ENCODE results near the gene TRPM2.
"Not testable (repeated sequence)": the region's sequence is repeated elsewhere in the genome, so short reads cannot be mapped to it uniquely, and the experiment has no call there.

The TRPM2 gene

DNA sequence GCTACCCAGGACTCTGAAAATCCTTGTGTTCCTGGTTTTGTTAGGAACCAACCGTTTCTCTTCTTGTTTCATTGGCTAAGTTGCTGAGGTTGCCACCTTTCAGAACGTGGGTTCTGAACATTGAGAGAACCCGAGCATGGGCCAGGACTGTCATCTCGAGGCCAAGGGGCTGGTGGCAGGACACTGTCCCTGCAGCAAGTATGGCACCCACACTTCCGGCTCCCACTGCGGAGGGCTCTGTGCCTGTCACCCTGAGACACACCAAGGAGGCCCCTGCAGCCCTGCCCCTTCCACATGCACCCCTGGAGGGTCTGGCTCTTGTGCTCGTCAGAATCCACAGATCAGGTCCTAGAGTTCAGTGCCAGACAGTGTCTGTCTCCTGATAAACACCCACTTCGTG is 62.8 kb downstream of the TRPM2 start:
- no peak for DNase-seq

DNA sequence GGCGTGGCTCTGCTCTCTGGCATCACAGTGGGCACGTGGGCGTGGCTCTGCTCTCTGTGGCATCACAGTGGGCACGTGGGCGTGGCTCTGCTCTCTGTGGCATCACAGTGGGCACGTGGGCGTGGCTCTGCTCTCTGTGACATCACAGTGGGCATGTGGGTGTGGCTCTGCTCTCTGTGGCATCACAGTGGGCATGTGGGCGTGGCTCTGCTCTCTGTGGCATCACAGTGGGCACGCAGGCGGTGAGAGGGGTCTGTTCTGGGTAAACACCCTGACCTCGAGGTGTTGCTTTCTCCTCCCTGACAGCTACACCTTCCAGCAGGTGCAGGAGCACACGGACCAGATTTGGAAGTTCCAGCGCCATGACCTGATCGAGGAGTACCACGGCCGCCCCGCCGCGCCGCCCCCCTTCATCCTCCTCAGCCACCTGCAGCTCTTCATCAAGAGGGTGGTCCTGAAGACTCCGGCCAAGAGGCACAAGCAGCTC is 64.2 kb downstream of the TRPM2 start:
- not testable (repeated sequence) for DNase-seq

DNA sequence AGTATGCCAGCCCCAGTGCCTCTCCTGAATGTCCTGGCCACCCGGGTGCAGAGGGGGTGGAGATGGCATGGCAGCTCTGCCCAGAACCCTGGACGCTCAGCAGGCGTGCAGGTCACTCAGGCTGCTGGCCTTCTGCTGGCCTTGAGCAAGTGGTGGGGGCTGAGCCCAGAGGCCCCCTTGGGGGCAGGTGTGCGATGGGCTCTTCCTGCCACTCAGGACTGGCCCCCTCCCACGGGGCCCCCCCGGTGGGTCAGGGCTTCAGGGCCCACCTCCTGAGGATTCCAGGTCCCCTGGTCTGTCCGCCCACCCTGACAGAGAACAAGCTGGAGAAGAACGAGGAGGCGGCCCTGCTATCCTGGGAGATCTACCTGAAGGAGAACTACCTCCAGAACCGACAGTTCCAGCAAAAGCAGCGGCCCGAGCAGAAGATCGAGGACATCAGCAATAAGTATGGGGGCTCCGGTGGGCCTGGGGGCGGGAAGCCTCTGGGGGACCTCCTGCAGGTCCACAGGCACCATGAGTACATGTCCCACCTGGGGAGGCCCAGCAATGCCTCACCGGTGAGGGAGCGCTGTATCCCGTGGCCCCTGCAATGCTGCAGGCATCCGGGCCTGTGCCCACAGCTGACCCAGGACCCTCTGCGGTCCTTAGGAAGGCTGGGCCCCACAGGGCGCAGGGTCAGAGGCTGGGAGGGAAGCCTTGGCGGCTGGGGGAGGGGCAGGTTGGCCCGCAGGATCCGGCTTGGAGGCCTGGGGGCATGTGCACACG is 64.9 kb downstream of the TRPM2 start:
- no peak for DNase-seq

DNA sequence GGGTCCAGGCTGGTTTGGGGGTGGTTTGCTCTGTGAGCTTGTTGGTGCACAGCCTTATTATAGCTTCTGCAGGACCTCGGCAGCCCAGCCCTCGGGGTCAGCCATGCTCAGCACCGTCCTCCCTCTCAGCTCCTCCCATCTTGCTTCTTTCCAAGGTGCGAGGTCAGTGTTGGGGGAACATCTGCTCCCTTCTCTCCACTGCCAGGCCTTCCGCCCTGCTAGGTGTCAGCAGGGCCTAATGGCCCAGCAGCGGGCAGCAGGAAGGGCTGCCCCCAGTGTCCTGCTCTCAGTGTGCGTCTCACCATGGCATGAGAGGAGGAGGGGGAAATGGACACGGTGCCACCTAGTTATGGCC is 65.4 kb downstream of the TRPM2 start:
- no peak for DNase-seq

DNA sequence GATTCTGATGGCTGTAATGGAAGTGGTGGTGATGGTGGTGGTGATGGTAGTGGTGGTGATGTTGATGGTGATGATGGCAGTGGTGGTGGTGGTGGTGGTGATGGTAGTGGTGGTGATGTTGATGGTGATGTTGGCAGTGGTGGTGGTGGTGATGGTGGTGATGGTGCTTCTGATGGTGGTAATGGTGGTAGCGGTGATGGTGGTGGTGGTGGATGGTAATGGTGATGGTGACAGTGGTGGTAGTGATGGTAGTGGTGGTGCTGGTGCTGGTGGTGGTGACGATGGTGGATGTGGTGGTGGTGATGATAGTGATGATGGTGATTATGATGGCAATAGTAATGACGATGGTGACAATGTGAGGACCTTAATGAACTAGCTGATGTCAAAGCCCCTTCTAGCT is 66.3 kb downstream of the TRPM2 start:
- DNase-seq, result no peak

DNA sequence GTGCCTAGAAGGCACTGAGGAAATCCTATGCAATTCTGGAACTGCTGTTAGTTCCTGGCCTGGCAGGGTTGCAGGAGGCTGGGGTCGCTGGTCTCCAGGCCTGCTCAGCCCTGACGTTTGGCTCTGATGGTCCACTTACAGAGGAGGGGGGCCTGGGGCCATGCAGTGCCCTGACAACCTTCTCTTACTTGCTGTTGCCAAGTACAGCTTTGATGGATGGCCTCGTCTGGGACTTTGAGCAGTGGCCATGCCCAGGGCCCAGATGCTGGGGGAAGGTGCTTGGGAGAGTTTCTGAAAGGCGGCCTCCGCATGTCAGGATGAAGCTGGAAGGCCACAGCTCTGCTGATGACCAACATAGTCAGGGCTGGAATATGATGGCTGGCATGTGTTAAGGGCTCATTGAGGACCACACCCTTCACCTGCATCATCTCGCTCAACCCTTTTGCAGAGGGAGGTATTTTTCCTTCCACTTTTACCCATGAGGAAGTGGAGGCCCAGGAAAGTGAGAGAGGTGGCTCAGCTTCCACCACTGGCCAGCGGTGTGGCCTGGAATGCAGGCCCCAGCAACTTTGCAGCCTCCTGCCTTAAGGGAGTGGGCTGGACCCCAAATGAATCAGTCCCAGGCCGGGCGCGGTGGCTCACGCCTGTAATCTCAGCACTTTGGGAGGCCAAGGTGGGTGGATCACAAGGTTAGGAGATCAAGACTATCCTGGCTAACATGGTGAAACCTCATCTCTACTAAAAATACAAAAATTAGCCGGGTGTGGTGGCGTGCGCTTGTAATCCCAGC is 67.2 kb downstream of the TRPM2 start:
- DNase-seq, result no peak

DNA sequence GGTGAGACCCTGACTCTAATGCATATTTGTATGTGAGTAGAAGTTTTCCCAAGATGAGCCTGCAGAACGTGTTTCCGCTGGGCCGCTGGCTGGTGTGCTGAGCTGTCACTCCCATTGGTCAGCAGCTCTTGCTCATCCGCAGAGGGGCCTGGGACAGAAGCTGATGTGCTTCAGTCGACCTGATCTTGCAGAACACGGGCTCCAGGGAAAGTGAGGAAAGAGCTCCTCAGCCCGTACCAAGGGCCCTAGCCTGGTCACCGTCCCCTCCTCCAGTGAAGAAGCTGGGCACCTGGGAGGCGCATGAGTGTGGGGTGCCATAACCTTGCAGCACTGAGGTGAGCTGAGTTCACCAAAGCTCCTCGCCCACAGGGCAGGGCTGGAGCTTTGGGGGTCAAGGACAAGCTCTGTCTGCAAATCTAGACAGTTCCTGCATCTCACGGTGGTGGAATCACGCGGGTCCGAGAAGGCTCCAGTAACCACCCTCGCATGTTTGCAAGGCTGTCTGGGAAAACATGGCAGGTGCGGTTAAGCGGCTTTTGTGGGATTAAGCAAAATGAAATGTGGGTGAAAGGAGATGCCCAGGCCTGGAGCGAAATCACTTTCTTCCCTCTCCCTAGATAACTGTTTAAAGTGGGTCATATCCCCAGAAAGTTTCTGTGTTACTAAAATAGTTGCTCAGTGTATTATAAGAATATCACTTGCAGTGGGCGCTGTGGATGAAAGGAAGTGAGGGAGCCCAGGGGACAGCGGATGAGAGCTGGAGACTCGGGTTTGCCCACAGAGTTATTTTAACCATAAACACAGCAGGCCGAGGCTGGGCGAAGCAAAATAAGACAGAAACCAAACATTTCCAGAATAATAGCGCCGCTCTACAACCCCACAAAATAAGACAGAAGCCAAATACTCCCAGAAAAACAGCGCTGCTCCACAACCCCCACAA is 68.8 kb downstream of the TRPM2 start:
- no peak for DNase-seq

DNA sequence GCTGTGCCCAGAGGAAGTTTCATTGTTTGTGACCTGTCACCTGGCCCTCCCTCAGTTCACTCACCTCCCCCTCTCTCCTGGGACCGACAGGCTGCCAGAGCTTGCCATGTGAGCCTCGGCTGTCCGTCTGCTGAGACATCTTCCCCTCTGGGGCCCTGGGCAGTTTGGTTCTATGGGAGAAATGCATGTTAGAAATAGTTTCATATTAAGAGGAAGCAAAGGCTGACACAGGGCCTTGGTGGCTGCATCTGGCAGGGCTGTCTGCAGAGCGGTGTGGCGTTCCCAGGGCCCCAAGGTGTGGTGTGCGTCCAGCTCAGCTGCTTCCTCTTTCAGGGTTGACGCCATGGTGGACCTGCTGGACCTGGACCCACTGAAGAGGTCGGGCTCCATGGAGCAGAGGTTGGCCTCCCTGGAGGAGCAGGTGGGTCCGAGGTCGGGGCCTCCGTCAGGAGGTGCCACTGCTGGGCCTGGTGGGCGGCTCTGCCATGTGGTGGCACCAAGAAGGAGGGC is 69.9 kb downstream of the TRPM2 start:
- peak; percentile 85 for DNase-seq

DNA sequence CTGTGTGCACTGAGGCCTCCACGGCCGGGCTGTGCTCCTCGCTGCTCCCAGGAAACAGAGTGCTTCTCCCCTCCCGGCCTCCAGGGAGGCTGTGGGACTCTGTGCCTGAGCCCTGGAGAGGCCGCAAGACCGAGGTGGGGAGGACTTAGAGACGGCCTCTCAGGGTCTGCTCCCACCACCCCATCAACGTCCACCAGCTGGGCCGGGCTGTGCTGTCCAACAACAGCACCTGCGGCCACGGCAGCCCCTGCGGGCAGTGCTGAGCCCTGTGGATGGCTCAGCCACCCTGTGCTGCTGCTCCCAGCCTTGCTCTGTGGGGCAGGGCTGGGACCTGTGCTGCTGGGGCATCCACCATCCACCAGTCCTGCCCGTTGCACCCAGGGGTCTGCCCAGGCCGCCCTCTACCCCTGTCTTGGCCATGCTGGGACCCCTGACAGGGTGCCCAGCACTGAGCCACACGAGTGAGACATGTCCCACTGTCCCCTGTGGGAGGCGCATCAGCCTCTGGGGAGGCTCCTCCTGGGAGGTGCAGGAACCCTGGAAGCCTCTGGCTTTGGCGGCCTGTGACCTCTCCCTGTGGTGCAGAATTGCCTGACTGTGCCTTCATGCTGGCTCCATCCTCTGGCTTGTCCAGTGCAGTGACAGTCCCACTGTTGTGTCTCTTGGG is 70.7 kb downstream of the TRPM2 start:
- DNase-seq, result peak; percentile 52

DNA sequence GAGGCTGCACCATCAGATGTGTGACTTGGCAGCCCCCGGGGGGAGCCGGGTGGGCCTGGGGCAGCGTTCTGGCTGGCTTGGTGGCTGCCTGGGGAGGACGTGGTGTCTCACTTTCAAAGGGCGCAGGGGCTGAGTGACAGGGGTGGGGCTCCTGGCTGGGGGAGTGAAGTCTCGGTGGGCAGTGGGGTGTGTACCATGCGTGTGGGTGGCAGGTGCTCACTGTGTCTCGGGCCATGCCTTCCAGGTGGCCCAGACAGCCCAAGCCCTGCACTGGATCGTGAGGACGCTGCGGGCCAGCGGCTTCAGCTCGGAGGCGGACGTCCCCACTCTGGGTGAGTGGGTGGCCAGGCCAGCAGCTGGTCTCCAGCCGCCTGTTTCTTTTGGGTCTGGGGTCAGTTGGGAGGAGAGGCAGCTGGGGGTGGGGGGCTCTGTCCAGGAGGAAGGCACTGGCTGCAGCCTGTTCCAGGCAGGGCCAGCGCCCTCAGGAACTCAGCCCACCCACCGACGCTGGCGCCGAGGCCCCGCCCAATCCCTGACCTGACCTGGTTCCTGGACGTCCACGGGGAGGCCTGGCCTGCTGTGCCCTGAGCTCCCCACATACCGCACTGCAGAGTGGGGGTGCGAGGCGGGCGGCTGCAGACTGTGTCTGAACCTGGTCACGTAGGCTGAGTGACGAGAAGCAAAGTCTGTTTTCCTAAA is 71.3 kb downstream of the TRPM2 start:
- no peak for DNase-seq

DNA sequence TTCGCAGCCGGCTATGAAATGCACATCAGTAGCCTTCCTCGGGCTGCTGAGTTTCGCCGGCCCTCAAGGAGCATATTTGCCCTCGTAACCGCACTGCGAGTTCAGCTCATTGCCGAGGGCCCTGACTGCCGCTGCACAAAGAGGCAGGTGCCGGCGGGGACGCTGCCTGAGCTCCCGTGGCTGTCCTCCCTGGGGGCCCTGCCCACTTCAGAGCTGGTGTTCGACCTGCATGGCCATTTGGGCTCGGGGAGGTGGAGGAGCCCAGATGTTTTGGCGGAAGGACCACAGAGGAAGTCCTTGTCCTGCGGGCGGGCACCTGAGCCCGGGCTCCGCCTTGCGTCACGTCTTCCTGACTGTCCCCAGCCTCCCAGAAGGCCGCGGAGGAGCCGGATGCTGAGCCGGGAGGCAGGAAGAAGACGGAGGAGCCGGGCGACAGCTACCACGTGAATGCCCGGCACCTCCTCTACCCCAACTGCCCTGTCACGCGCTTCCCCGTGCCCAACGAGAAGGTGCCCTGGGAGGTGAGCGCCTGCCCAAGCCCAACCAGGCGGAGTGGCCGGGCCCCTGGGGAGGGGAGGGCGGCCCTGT is 72.0 kb downstream of the TRPM2 start:
- DNase-seq, result no peak

DNA sequence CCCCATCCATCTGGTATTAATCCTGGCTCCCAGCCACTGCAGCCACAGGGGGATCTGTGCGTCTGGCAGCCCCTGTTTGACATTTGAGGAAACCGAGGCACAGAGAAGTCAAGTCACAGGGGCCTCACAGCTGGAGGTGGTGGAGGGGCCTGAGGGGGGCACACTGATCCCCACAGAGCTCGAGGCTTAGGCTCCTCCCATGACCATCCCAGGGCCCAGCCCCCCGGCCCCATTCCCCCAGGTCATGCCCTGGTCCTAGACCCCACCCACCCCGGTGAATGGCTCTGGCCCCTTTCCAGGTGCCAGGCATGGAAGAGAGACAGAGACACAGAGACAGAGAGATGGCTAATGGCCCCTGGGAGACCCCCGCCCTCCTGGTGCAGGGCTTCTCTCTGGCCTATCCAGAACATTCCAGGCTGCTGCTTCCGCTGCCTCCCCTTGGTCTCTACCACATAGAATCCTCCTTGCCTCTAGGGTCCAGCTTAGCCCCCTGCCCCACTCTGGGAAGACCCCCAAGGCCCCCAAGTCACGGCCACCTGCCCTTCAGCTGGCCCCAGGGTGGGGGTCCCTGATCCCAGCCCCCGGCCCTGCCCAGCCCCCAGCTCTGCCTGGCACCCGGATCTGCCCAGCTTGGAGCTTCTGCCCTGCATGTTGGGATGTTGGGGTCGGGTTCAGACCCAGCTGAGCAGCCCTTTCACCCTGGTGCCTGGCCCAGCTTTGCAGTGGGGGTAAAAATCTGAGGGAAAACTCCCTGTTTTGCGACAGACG is 72.7 kb downstream of the TRPM2 start:
- no peak for DNase-seq

DNA sequence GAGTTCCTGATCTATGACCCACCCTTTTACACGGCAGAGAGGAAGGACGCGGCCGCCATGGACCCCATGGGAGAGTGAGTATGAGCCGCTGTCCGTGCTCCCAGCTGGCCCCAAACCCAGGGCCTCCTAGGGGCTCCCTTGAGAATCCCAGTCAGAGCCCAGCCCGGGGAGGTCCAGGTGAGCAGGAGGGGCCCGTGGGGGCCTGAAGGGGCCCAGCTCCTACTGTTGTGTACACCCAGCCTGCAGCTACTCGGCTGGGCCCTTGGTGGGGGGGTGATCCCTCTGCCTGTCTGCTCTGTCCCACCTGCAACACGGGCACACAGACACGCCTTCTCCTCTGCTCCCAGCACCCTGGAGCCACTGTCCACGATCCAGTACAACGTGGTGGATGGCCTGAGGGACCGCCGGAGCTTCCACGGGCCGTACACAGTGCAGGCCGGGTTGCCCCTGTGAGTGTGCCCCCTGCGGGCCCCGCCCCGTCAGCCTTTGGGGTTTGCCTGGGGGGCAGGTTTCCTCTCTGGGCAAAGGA is 73.3 kb downstream of the TRPM2 start:
- DNase-seq, result no peak

DNA sequence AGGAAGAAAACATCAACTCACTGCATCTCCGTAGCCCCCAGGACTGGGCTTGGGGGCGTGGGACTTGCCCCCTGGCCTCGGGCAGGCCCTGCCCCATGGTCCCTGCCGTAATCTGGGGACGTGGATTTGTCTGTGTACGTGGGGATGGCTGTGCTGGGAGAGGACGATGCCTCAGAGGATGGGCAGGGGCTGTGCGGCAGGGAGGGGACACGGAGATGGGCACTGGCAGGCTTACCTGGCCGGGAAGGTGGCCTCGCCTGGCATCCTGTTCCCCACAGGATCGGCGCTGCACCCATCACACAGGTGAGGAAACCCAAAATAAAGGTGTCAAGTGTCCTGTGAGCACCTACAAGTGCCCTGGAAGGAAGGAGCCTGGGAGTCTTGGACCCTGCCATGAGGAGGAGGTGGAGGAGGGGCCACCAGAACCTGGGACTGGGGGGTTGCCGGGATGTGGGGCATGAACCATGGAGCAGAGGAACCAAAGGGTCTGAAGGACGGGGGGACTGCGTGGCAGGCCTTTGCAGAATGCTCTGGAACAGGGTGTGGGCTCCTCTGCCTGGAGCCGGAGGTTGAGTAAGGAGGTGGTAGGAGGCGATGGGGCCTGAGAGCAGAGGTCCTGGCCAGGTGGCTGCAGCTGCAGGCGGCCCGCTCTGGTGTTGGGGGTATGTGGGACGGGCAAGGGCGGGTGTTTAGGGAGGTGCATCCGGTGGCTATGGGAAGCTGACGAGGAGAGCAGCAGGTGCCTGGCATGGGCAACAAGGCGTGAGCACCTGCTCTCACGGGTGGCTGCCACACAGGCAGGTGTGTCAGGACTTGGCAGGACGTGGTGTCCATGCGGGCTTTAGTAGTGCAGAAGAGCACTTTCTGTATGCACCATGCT is 74.1 kb downstream of the TRPM2 start:
- DNase-seq, result peak; percentile 95

DNA sequence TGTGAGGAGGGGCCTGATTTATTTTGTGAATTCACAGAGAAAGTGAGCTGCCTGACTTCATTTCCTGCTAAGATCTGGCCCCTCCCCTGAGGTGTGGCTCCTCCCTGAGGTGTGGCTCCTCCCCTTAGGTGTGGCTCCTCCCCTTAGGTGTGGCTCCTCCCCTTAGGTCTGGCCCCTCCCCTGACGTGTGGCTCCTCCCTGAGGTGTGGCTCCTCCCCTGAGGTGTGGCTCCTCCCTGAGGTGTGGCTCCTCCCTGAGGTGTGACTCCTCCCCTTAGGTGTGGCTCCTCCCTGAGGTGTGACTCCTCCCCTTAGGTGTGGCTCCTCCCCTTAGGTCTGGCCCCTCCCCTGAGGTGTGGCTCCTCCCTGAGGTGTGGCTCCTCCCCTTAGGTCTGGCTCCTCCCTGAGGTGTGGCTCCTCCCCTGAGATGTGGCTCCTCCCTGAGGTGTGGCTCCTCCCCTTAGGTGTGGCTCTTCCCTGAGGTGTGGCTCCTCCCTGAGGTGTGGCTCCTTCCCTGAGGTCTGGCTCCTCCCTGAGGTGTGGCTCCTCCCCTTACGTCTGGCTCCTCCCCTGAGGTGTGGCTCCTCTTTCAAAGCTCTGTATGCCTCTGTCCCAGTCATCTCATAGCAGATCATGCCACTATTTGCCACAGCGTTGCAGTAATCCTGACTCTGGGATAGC is 75.0 kb downstream of the TRPM2 start:
- peak; percentile 92 for DNase-seq

DNA sequence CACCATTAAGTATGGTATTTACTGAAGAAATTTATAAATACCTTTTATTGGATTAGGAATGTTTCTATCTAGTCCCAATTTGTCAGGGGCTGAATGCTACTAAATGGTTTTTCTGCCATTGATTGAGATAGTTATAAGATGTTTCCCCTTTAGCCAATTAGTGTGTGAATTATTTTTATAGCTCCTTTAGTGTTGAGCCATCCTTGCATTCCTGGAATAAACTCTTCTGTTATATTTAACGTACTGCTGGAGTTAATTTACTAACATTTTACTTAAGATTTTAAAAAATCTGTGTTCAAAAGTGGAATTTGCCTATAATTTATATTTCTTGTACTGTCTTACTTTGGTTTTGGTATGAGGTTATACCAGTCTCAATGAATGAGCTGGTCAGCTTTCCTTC is 76.5 kb downstream of the TRPM2 start:
- no peak for DNase-seq

DNA sequence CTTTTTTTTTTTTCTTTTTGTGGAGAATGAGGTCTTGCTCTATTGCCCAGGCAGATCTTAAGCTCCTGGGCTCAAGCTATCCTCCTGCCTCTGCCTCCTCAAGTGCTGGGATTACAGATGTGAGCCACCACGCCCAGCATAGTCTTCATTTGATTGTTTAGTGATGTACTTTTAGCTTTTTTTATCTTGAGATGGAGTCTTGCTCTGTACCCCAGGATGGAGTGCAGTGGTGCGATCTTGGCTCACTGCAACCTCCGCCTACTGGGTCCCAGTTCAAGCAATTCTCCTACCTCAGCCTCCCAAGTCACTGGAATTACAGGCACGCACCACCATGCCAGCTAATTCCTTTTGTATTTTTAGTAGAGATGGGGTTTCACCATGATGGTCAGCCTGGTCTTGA is 77.9 kb downstream of the TRPM2 start:
- no peak for DNase-seq
